ENCODE data around the gene CCDC88C. TPM values are rescaled to one million over a fixed set of nuclear protein-coding genes. Genes with fewer than 3 reads are reported as not detected.

CCDC88C gene
- total RNA-seq, 1 donor: under 0.01 TPM

GRCh38 chr14:91365552-91365951 is 52.1 kb downstream of the CCDC88C start:
- TF ChIP-seq CTCF (IDR thresholded peaks at IDR 0.05; ENCODE audit: insufficient read depth, low read depth, low read length): no peak
- H3K4me3 ChIP-seq (ENCODE audit: low read depth, low read length): no peak overlapping the region
- no peak for DNase-seq (ENCODE audit: low read depth)

GRCh38 chr14:91364524-91365270 is 52.9 kb downstream of the CCDC88C start:
- DNase-seq (ENCODE audit: low read depth): no peak
- TF ChIP-seq CTCF (IDR thresholded peaks at IDR 0.05; ENCODE audit: insufficient read depth, low read depth, low read length): no peak

GRCh38 chr14:91363776-91364523 is 53.7 kb downstream of the CCDC88C start:
- no peak for DNase-seq (ENCODE audit: low read depth)
- TF ChIP-seq CTCF (IDR thresholded peaks at IDR 0.05; ENCODE audit: insufficient read depth, low read depth, low read length): no peak
- H3K4me3 ChIP-seq (ENCODE audit: low read depth, low read length): no peak overlapping the region

More at GRCh38 chr14:91364524-91365270, 52.9 kb downstream of the CCDC88C start:
- H3K4me3 ChIP-seq (ENCODE audit: low read depth, low read length): no peak overlapping the region

- peak; percentile 96 for DNase-seq (ENCODE audit: low read depth)
- TF ChIP-seq CTCF (IDR thresholded peaks at IDR 0.05; ENCODE audit: insufficient read depth, low read depth, low read length): no peak
- no peak overlapping the region for H3K4me3 ChIP-seq (ENCODE audit: low read depth, low read length)
These were observed 56.3 kb downstream of the CCDC88C start for GRCh38 chr14:91361233-91361811.

- TF ChIP-seq CTCF (IDR thresholded peaks at IDR 0.05; ENCODE audit: insufficient read depth, low read depth, low read length): no peak
- H3K4me3 ChIP-seq (ENCODE audit: low read depth, low read length): no peak overlapping the region
- no peak for DNase-seq (ENCODE audit: low read depth)
These were observed 57.0 kb downstream of the CCDC88C start for GRCh38 chr14:91360490-91361232.

- DNase-seq (ENCODE audit: low read depth): no peak
- TF ChIP-seq CTCF (IDR thresholded peaks at IDR 0.05; ENCODE audit: insufficient read depth, low read depth, low read length): no peak
- no peak overlapping the region for H3K4me3 ChIP-seq (ENCODE audit: low read depth, low read length)
These were observed 58.9 kb downstream of the CCDC88C start for GRCh38 chr14:91358654-91359220.

All from fibroblast of villous mesenchyme (primary cell).